H1 (cell line): Measurements from ENCODE around the gene RORB. TPM values are rescaled to one million over a fixed set of nuclear protein-coding genes. Genes with fewer than 3 reads are reported as not detected.

Source experiments
- CTCF ChIA-PET: fragments of 300-600 bp; sonication (Branson Sonifier 250); formaldehyde crosslinking; loops from one replicate; lab custom pipeline; 2021; ENCODE audit not compliant: partially characterized antibody; lab: Charles Lee
- POLR2A ChIA-PET: fragments of 300-600 bp; sonication (Branson Sonifier 250); formaldehyde crosslinking; loops from one replicate; lab custom pipeline; 2021; ENCODE audit warnings: inconsistent platforms; ENCODE audit not compliant: partially characterized antibody; lab: Charles Lee
- DNase-seq, 2 experiments: peaks; one replicate each; pipeline versions ENCODE4 v3.0.0 to v3.0.0-alpha.2; 2010 to 2022; ENCODE audit warnings: low spot score in 2 of 2, low read depth in 1 of 2, mixed read lengths in 1 of 2
- FAIRE-seq: peaks from 2 replicates; lab custom pipeline; 2011; peaks lifted over from hg19 to GRCh38; lab: Jason Lieb, UNC
- H2AFZ ChIP-seq: 2 replicates; pipeline ENCODE4 v1.8.1; 2012; ENCODE audit warnings: low read length, inconsistent platforms
- H2AK5ac ChIP-seq: 2 replicates; pipeline ENCODE4 v1.6.1; 2013; ENCODE audit warnings: low read depth, low read length
- H2BK120ac ChIP-seq: replicated peaks from 2 replicates; pipeline ENCODE3; 2013; ENCODE audit warnings: low read depth, low read length, inconsistent platforms
- H2BK12ac ChIP-seq: 2 replicates; pipeline ENCODE4 v1.6.1; 2013; ENCODE audit warnings: low read depth, low read length
- H2BK15ac ChIP-seq: 2 replicates; pipeline ENCODE4 v1.6.1; 2013; ENCODE audit warnings: low read length
- H2BK20ac ChIP-seq: 2 replicates; pipeline ENCODE4 v1.6.1; 2013; ENCODE audit warnings: low read length
- H2BK5ac ChIP-seq: 2 replicates; pipeline ENCODE4 v1.6.1; 2013; ENCODE audit warnings: low read depth, low read length
- H3K14ac ChIP-seq: 2 replicates; pipeline ENCODE4 v1.6.1; 2013; ENCODE audit warnings: inconsistent platforms; ENCODE audit not compliant: insufficient read length
- H3K18ac ChIP-seq: 2 replicates; pipeline ENCODE4 v1.6.1; 2013; ENCODE audit warnings: low read length; ENCODE audit errors: extremely low read depth
- H3K23ac ChIP-seq: 2 replicates; pipeline ENCODE4 v1.6.1; 2013; ENCODE audit warnings: inconsistent platforms; ENCODE audit not compliant: insufficient read length
- H3K23me2 ChIP-seq: 2 replicates; pipeline ENCODE4 v1.6.1; 2013; ENCODE audit warnings: low read depth, low read length
- H3K27ac ChIP-seq: 2 replicates; pipeline ENCODE4 v1.6.1; 2011; ENCODE audit warnings: low read depth, low read length, inconsistent platforms
- H3K27me3 ChIP-seq, 4 experiments: replicated peaks in 1 of 4; 1 replicate in 1 of 4; 2 replicates in 3 of 4; pipeline versions ENCODE4 v1.6.1 to v1.8.1; 2011 to 2013; ENCODE audit warnings: low read length in 3 of 4, mild to moderate bottlenecking in 3 of 4, inconsistent platforms in 2 of 4, mixed read lengths in 2 of 4, moderate library complexity in 1 of 4; ENCODE audit not compliant: control insufficient read depth in 3 of 4, insufficient read depth in 3 of 4; ENCODE audit errors: extremely low read depth in 1 of 4
- H3K36me3 ChIP-seq, 4 experiments: 2 replicates each; pipeline versions ENCODE4 v1.6.1 to v1.8.1; 2011 to 2013; ENCODE audit warnings: mild to moderate bottlenecking in 4 of 4, low read length in 3 of 4, moderate library complexity in 2 of 4, control low read depth in 1 of 4, inconsistent platforms in 1 of 4; ENCODE audit not compliant: insufficient read depth in 4 of 4, control insufficient read depth in 2 of 4
- H3K4ac ChIP-seq: replicated peaks from 2 replicates; pipeline ENCODE3; 2013; ENCODE audit warnings: low read length, low read depth, mixed read lengths, inconsistent platforms; ENCODE audit not compliant: insufficient read length
- H3K4me1 ChIP-seq, 4 experiments: replicated peaks in 1 of 4; 1 replicate in 1 of 4; 2 replicates in 3 of 4; pipeline versions ENCODE4 v1.6.1 to v1.8.1; 2011 to 2013; ENCODE audit warnings: low read length in 3 of 4, inconsistent platforms in 2 of 4, mixed read lengths in 1 of 4; ENCODE audit not compliant: insufficient read depth in 4 of 4, control insufficient read depth in 3 of 4
- H3K4me2 ChIP-seq, 2 experiments: 2 replicates each; pipeline versions ENCODE4 v1.6.1 to v1.8.1; 2011 to 2013; ENCODE audit warnings: low read depth in 2 of 2, low read length in 2 of 2, control low read depth in 1 of 2, inconsistent platforms in 1 of 2, mild to moderate bottlenecking in 1 of 2; ENCODE audit not compliant: insufficient read depth in 1 of 2
- H3K4me3 ChIP-seq, 4 experiments: fragments of 200-600, 300-600 bp in 1 of 4; sonication (generic), shearing (Covaris generic), sonication (Bioruptor Twin) in 1 of 4; 2 replicates each; pipeline versions ENCODE4 v1.5.1 to v1.8.1; 2011 to 2016; ENCODE audit warnings: low read length in 4 of 4, low read depth in 3 of 4, control low read depth in 2 of 4, inconsistent platforms in 2 of 4, mild to moderate bottlenecking in 2 of 4, mixed read lengths in 1 of 4, moderate library complexity in 1 of 4; ENCODE audit not compliant: insufficient read depth in 2 of 4; ENCODE audit errors: extremely low read depth in 1 of 4
- H3K56ac ChIP-seq: replicated peaks from 2 replicates; pipeline ENCODE3; 2013; ENCODE audit warnings: low read depth, mild to moderate bottlenecking, mixed read lengths, low read length, inconsistent platforms; ENCODE audit not compliant: insufficient read length
- H3K79me1 ChIP-seq: 2 replicates; pipeline ENCODE4 v1.6.1; 2013; ENCODE audit warnings: low read depth, low read length, control low read depth
- H3K79me2 ChIP-seq, 2 experiments: 2 replicates each; pipeline versions ENCODE4 v1.6.1 to v1.8.1; 2012 to 2013; ENCODE audit warnings: low read length in 2 of 2, mild to moderate bottlenecking in 2 of 2, inconsistent platforms in 1 of 2; ENCODE audit not compliant: insufficient read depth in 2 of 2, control insufficient read depth in 1 of 2
- H3K9ac ChIP-seq, 4 experiments: replicated peaks in 1 of 4; 1 replicate in 1 of 4; 2 replicates in 3 of 4; pipeline versions ENCODE4 v1.6.1 to v1.8.1; 2011 to 2013; ENCODE audit warnings: low read depth in 3 of 4, low read length in 3 of 4, control low read depth in 2 of 4, mild to moderate bottlenecking in 2 of 4, moderate library complexity in 2 of 4, inconsistent platforms in 1 of 4; ENCODE audit errors: extremely low read depth in 1 of 4
- H3K9me3 ChIP-seq, 2 experiments: 2 replicates each; pipeline versions ENCODE4 v1.6.1 to v1.8.1; 2012 to 2013; ENCODE audit warnings: mild to moderate bottlenecking in 2 of 2, moderate library complexity in 2 of 2, control low read depth in 1 of 2, inconsistent platforms in 1 of 2, low read depth in 1 of 2, low read length in 1 of 2, mixed read lengths in 1 of 2; ENCODE audit not compliant: insufficient read depth in 2 of 2
- H4K20me1 ChIP-seq, 2 experiments: replicated peaks in 1 of 2; 2 replicates each; pipeline versions ENCODE3 to v1.8.1; 2011 to 2013; ENCODE audit warnings: inconsistent platforms in 2 of 2, low read length in 2 of 2, mild to moderate bottlenecking in 1 of 2; ENCODE audit not compliant: insufficient read depth in 2 of 2, control insufficient read depth in 1 of 2
- H4K5ac ChIP-seq: 2 replicates; pipeline ENCODE4 v1.6.1; 2013; ENCODE audit warnings: low read length, low read depth, mixed read lengths, inconsistent platforms; ENCODE audit not compliant: insufficient read length
- H4K8ac ChIP-seq: 2 replicates; pipeline ENCODE4 v1.8.0; 2013; ENCODE audit warnings: mild to moderate bottlenecking, moderate library complexity, low read length, inconsistent platforms; ENCODE audit not compliant: insufficient read depth; ENCODE audit errors: extremely low read depth
- H4K91ac ChIP-seq: replicated peaks from 2 replicates; pipeline ENCODE3; 2013; ENCODE audit warnings: low read length, mixed read lengths, inconsistent platforms; ENCODE audit not compliant: insufficient read length
- CBX5 ChIP-seq: fragments of 300-800, 300-1000 bp; sonication (generic); IDR thresholded peaks from 2 replicates; pipeline ENCODE4 v1.7.1; 2016; ENCODE audit warnings: antibody characterized with exemption, low read length, low read depth
- CHD1 ChIP-seq: IDR thresholded peaks from 2 replicates; pipeline ENCODE4 v1.6.1; 2012; ENCODE audit warnings: low read depth, low read length, improper control_type of control experiment
- CHD2 ChIP-seq: IDR thresholded peaks from 2 replicates; pipeline ENCODE4 v1.6.1; 2012; ENCODE audit warnings: low read length, improper control_type of control experiment
- E2F6 ChIP-seq: IDR thresholded peaks from 2 replicates; pipeline ENCODE4 v1.6.1; 2012; ENCODE audit warnings: inconsistent platforms
- HDAC2 ChIP-seq, 2 experiments: fragments of 300-600 bp in 1 of 2; sonication (generic) in 1 of 2; IDR thresholded peaks; 2 replicates each; pipeline ENCODE4 v1.6.1; 2011 to 2012; ENCODE audit warnings: low read depth in 2 of 2, low read length in 2 of 2, mild to moderate bottlenecking in 2 of 2, moderate library complexity in 2 of 2, borderline replicate concordance in 1 of 2, inconsistent platforms in 1 of 2
- POLR2A ChIP-seq, 2 experiments: IDR thresholded peaks; 1 replicate in 1 of 2; 2 replicates in 1 of 2; pipeline ENCODE4 v1.6.1; 2011; ENCODE audit warnings: low read depth in 2 of 2, low read length in 2 of 2, mild to moderate bottlenecking in 2 of 2; ENCODE audit errors: control extremely low read depth in 1 of 2
- SAP30 ChIP-seq: fragments of 300-600 bp; sonication (generic); IDR thresholded peaks from 2 replicates; pipeline ENCODE4 v1.7.1; 2012; ENCODE audit warnings: low read length, moderate library complexity, mild to moderate bottlenecking, inconsistent platforms; ENCODE audit not compliant: insufficient read depth, insufficient replicate concordance
- SP1 ChIP-seq: IDR thresholded peaks from 2 replicates; pipeline ENCODE4 v1.6.1; 2011; ENCODE audit warnings: low read depth, low read length
- TEAD4 ChIP-seq: IDR thresholded peaks from 2 replicates; pipeline ENCODE4 v1.6.1; 2012; ENCODE audit warnings: low read depth, low read length, inconsistent platforms, mixed read lengths
- USF2 ChIP-seq: IDR thresholded peaks from 2 replicates; pipeline ENCODE4 v1.6.1; 2011; ENCODE audit warnings: low read length, improper control_type of control experiment
- WGBS, 2 experiments: shearing (Covaris generic) in 1 of 2; methylation state at CpG; one replicate each; pipeline versions ENCODE4 v1.1.6 to v1.1.7; 2013 to 2015; ENCODE audit warnings: low lambda C conversion rate in 2 of 2, mixed read lengths in 2 of 2, inconsistent platforms in 1 of 2, low coverage in 1 of 2, missing lambda C conversion rate in 1 of 2; ENCODE audit not compliant: insufficient replicate concordance in 2 of 2, insufficient coverage in 1 of 2, insufficient read length in 1 of 2; ENCODE audit errors: extremely low coverage in 1 of 2, missing lambda C conversion rate in 1 of 2; 5-methylcytosine and 5-hydroxymethylcytosine counted together
- polyA plus RNA-seq, 7 experiments: library from polyadenylated mRNA; depleted of rRNA in 3 of 7; stranded (reverse) in 5 of 7; unstranded in 2 of 7; fragments of >200 nt in 5 of 7; fragments of 200-250 nt in 2 of 7; gene quantifications; 1 replicate in 5 of 7; 2 replicates in 1 of 7; 4 replicates in 1 of 7; pipeline versions ENCODE4 v1.2.1 to v1.2.3, GENCODE V29; 2011 to 2013; ENCODE audit warnings: missing spikeins in 2 of 7, mixed read lengths in 2 of 7
- total RNA-seq: library from RNA; stranded (reverse); fragmentation: NEBNext Ultra II Directional; extraction: Animal tissue kit (Norgen Biotek cat#: 25700); gene quantifications from 2 replicates; pipeline ENCODE4 v1.2.1, GENCODE V29; 2021

RORB gene
- total and polyA plus RNA-seq, 2 of the 8 experiments (the other 6 are each of a cell fraction or from before 2014, with no cell fraction given): 2.3 to 7.1 TPM

GRCh38 chr9:74610523-74611061, 113.5 kb downstream of the RORB start:
- no peak overlapping the region for H2BK12ac ChIP-seq

More at GRCh38 chr9:74610523-74611061, 113.5 kb downstream of the RORB start:
- no peaks in the 10 kb centered on the region for H3K79me1 ChIP-seq
- no peak overlapping the region for H4K8ac ChIP-seq
- no peak overlapping the region for H4K91ac ChIP-seq
- H3K4me3 ChIP-seq: no peak overlapping the region
- no peak overlapping the region for H2AK5ac ChIP-seq
- no peak overlapping the region for H2BK120ac ChIP-seq
- H3K79me2 ChIP-seq: no peaks in the 10 kb centered on the region
- no peak overlapping the region for H2BK20ac ChIP-seq
- no peak for TF ChIP-seq CBX5
- TF ChIP-seq POLR2A (IDR thresholded peaks at IDR 0.05; ENCODE audit: control extremely low read depth in 1 of 2, low read depth in 2 of 2, low read length in 2 of 2): no peak
- TF ChIP-seq CHD2: no peak
- no peak for TF ChIP-seq SAP30
- no peak for TF ChIP-seq TEAD4
- TF ChIP-seq CHD1: no peak
- TF ChIP-seq E2F6: no peak
- TF ChIP-seq USF2: no peak
- TF ChIP-seq SP1: no peak
- TF ChIP-seq HDAC2 (IDR thresholded peaks at IDR 0.05; ENCODE audit: borderline replicate concordance in 1 of 2, low read depth in 2 of 2, low read length in 2 of 2): no peak
- no peak overlapping the region for H3K4ac ChIP-seq
- H4K20me1 ChIP-seq: no peaks in the 10 kb centered on the region
- H3K4me1 ChIP-seq: no peaks in the 10 kb centered on the region
- H3K36me3 ChIP-seq: no peaks in the 10 kb centered on the region
- FAIRE-seq: no peak
- H3K14ac ChIP-seq: no peak overlapping the region
- H3K27me3 ChIP-seq: no peaks in the 10 kb centered on the region
- H3K9ac ChIP-seq: no peak overlapping the region
- H2BK5ac ChIP-seq: no peak overlapping the region
- no peak overlapping the region for H3K27ac ChIP-seq
- H3K56ac ChIP-seq: no peak overlapping the region
- POLR2A ChIA-PET: no interaction called here
- no peak overlapping the region for H2BK15ac ChIP-seq
- WGBS, 2 experiments: 97% methylated on average over 2 of the region's 2 CpGs; no CpG with 5 or more reads in 1 of the 2 experiments
- H3K9me3 ChIP-seq: no peaks in the 10 kb centered on the region; a peak in 1 of 4 replicates
- CTCF ChIA-PET: interaction anchor here (0.9 to 1.8 kb wide), 5 partner anchors 14 to 300 kb away, joined by 3 to 6 read pairs (median 4); no protein-coding TSS in a partner anchor
- no peak overlapping the region for H2AFZ ChIP-seq
- no peak overlapping the region for H3K23ac ChIP-seq
- H3K23me2 ChIP-seq: no peaks in the 10 kb centered on the region
- no peak for DNase-seq
- no peak overlapping the region for H4K5ac ChIP-seq
- H3K18ac ChIP-seq: no peak overlapping the region
- no peak overlapping the region for H3K4me2 ChIP-seq
